Ramos (cell line): ENCODE measurements around the gene CDH2.

ENCODE experiments used
- in situ Hi-C: fragments of 300-500 bp; cut with MboI; formaldehyde crosslinking; loops from one replicate; pipeline ENCODE4 v1.14.3; 2022; ENCODE audit warnings: low sequenced_read_pairs; ENCODE audit not compliant: unreplicated experiment

The CDH2 gene

GRCh38 chr18:28013066-28013465, 163.9 kb downstream of the CDH2 start:
- in situ Hi-C loops, result no loop called here

- in situ Hi-C loops, result no loop called here
Measured at GRCh38 chr18:28012336-28012735, 164.6 kb downstream of the CDH2 start.

GRCh38 chr18:28009589-28009988, 167.3 kb downstream of the CDH2 start:
- in situ Hi-C loops, result no loop called here

- in situ Hi-C loops, result no loop called here
Measured at GRCh38 chr18:28007841-28008240, 169.1 kb downstream of the CDH2 start.

- in situ Hi-C loops, result no loop called here
Measured at GRCh38 chr18:28005164-28005563, 171.8 kb downstream of the CDH2 start.

- in situ Hi-C loops, result no loop called here
Measured at GRCh38 chr18:28004606-28005005, 172.3 kb downstream of the CDH2 start.

- in situ Hi-C loops, result no loop called here
Measured at GRCh38 chr18:28003451-28003850, 173.5 kb downstream of the CDH2 start.

- in situ Hi-C loops, result no loop called here
Measured at GRCh38 chr18:28002841-28003240, 174.1 kb downstream of the CDH2 start.

- in situ Hi-C loops, result no loop called here
Measured at GRCh38 chr18:27996801-27997272, 180.1 kb downstream of the CDH2 start.

- in situ Hi-C loops, result no loop called here
Measured at GRCh38 chr18:27995770-27996502, 181.0 kb downstream of the CDH2 start.

GRCh38 chr18:27994571-27994970, 182.4 kb downstream of the CDH2 start:
- in situ Hi-C loops, result no loop called here

- in situ Hi-C loops, result no loop called here
Measured at GRCh38 chr18:27991391-27991790, 185.5 kb downstream of the CDH2 start.

GRCh38 chr18:27985832-27986231, 191.1 kb downstream of the CDH2 start:
- in situ Hi-C loops, result no loop called here

- in situ Hi-C loops, result no loop called here
Measured at GRCh38 chr18:27983780-27984179, 193.2 kb downstream of the CDH2 start.

GRCh38 chr18:27976806-27977408, 200.0 kb downstream of the CDH2 start:
- in situ Hi-C loops, result no loop called here

GRCh38 chr18:27970321-27970720, 206.6 kb downstream of the CDH2 start:
- in situ Hi-C loops, result no loop called here

- in situ Hi-C loops, result no loop called here
Measured at GRCh38 chr18:27969206-27969605, 207.7 kb downstream of the CDH2 start.

GRCh38 chr18:27967913-27968824, 208.8 kb downstream of the CDH2 start:
- in situ Hi-C loops, result no loop called here

- in situ Hi-C loops, result no loop called here
Measured at GRCh38 chr18:27966881-27967280, 210.0 kb downstream of the CDH2 start.

- in situ Hi-C loops, result no loop called here
Measured at GRCh38 chr18:27964811-27965210, 212.1 kb downstream of the CDH2 start.

- in situ Hi-C loops, result no loop called here
Measured at GRCh38 chr18:27959101-27959500, 217.8 kb downstream of the CDH2 start.
